Measurements from ENCODE around the gene MS4A8. TPM values are rescaled to one million over a fixed set of nuclear protein-coding genes. Genes with fewer than 3 reads are reported as not detected.
"Not testable (repeated sequence)": the region's sequence is repeated elsewhere in the genome, so short reads cannot be mapped to it uniquely, and the experiment has no call there.

MS4A8 gene
- total RNA-seq, 1 experiment from 2014 or later: not detected

DNA sequence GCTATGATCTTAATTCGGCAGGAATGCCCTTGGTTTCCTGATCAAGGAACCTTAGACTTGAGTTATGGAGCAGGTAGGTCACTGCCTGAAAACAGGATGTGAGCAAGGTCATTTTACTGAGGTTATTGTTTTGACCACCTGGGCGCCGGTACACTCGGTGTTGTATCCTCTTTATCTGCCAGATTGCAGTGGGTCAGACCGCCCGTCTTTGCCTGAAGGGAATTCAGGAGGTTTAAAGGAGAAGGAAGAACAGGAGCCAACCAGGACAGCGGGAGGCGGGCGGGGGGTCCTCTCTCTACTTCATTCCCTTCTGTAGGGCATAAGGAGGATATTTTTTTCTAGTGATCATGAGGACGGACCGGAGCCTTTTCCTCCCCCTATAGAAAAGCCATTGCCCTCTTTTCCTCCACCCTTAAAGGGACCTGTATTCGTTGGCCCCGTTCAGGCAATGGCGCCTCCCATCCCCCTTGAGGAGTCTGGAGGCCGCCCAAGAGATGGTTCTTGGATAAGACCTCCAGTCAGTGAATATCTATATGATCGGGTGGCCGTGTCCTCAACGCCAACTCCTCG lies 57.9 kb downstream of the MS4A8 start:
- Histone ChIP-seq H3K27me3 (ENCODE audit: insufficient read depth, low read depth) (peaks cover 71% of the 10 kb centered on the region), H3K4me2 (no peak overlapping the region), H3K79me2 (ENCODE audit: low read depth) (no peaks in the 10 kb centered on the region), H2AFZ (no peak overlapping the region), H3K9me2 (ENCODE audit: insufficient read depth) (no peaks in the 10 kb centered on the region), H3F3A (ENCODE audit: insufficient read depth, low read depth) (no peaks in the 10 kb centered on the region), H3K27ac (no peak overlapping the region), H3K36me3 (ENCODE audit: low read depth) (no peaks in the 10 kb centered on the region), H3K4me3 (no peak overlapping the region), H3K9me3 (ENCODE audit: insufficient read depth, low read depth) (no peaks in the 10 kb centered on the region), H3K4me1 (replicated peaks; ENCODE audit: insufficient read depth) (no peaks in the 10 kb centered on the region), H4K20me1 (ENCODE audit: insufficient read depth) (no peaks in the 10 kb centered on the region)
- no peak for DNase-seq
- CTCF ChIA-PET: no interaction called here
- POLR2A ChIA-PET (ENCODE audit: unreplicated experiment): no interaction called here
- no TSS peak for BruUV-seq (replicated peaks)
- TF ChIP-seq, protein P1, sequence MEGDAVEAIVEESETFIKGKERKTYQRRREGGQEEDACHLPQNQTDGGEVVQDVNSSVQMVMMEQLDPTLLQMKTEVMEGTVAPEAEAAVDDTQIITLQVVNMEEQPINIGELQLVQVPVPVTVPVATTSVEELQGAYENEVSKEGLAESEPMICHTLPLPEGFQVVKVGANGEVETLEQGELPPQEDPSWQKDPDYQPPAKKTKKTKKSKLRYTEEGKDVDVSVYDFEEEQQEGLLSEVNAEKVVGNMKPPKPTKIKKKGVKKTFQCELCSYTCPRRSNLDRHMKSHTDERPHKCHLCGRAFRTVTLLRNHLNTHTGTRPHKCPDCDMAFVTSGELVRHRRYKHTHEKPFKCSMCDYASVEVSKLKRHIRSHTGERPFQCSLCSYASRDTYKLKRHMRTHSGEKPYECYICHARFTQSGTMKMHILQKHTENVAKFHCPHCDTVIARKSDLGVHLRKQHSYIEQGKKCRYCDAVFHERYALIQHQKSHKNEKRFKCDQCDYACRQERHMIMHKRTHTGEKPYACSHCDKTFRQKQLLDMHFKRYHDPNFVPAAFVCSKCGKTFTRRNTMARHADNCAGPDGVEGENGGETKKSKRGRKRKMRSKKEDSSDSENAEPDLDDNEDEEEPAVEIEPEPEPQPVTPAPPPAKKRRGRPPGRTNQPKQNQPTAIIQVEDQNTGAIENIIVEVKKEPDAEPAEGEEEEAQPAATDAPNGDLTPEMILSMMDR (conservative IDR thresholded peaks at IDR 0.05): no peak
- no peak for TF ChIP-seq EZH2 (IDR thresholded peaks at IDR 0.05; ENCODE audit: low read depth)
- intact Hi-C loops (cut with micrococcal nuclease; ENCODE audit: unreplicated experiment): no loop called here

DNA sequence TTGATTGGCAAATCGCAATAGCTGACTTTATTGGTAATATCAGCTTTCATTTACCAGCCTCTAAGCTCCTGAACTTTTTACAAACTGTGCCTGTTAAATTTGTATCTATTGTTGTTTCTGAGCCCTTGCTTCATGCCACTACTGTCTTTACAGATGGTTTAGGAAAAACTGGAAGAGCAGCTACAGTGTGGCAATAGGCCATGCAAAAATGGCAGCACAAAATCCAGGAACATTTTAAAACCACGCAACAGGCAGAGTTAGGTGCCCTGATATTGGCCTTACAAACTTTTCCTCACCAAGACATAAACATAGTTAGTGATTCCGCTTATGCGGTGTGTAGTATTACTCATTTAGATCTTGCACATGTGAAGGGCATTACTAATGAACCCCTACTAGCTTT lies 59.3 kb downstream of the MS4A8 start:
- H3K9me2 ChIP-seq (ENCODE audit: insufficient read depth); H3F3A ChIP-seq (ENCODE audit: insufficient read depth, low read depth); H3K36me3 ChIP-seq (ENCODE audit: low read depth); H3K9me3 ChIP-seq (ENCODE audit: insufficient read depth, low read depth); H4K20me1 ChIP-seq (ENCODE audit: insufficient read depth); H3K79me2 ChIP-seq (ENCODE audit: low read depth); BruUV-seq (replicated peaks); H3K4me2 ChIP-seq; CTCF ChIA-PET; H3K4me3 ChIP-seq; intact Hi-C loops (cut with micrococcal nuclease; ENCODE audit: unreplicated experiment); H3K4me1 ChIP-seq (replicated peaks; ENCODE audit: insufficient read depth); H3K27ac ChIP-seq; DNase-seq; H2AFZ ChIP-seq: not testable (repeated sequence)
- POLR2A ChIA-PET (ENCODE audit: unreplicated experiment): interaction anchor here (0.5 kb wide), 1 partner anchor 146 kb away, joined by 4 read pairs; no protein-coding TSS in a partner anchor
- peaks cover 72% of the 10 kb centered on the region for H3K27me3 ChIP-seq (ENCODE audit: insufficient read depth, low read depth)

DNA sequence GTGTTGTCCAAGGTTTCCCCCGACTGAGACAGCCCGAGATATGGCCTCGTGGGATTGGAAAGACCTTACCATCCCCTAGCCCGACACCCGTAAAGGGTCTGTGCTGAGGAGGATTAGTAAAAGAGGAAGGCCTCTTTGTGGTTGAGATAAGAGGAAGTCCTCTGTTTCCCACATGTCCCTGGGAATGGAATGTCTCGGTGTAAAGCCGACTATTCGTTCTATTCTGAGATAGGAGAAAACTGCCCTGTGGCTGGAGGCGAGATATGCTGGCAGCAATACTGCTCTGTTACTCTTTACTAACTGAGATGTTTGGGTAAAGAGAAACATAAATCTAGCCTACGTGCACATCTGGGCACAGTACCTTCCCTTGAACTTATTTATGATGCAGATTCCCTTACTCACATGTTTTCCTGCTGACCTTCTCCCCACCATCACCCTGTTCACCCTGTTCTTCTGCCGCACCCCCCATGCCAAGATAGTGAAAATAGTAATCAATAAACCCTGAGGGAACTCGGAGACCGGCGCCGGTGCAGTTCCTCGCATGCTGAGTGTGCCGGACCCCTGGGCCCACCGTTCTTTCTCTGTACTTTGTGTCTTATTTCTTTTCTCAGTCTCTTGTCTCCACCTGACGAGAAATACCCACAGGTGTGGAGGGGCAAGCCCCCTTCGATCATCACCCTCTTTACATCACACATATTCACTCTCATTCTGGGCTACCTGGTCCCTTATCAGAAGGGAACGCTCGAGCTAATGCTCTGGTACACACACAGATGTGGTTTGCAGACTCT lies 60.2 kb downstream of the MS4A8 start:
- H2AFZ ChIP-seq; H3K27ac ChIP-seq; H3K9me2 ChIP-seq (ENCODE audit: insufficient read depth); intact Hi-C loops (cut with micrococcal nuclease; ENCODE audit: unreplicated experiment); DNase-seq; POLR2A ChIA-PET (ENCODE audit: unreplicated experiment); H3K36me3 ChIP-seq (ENCODE audit: low read depth); H4K20me1 ChIP-seq (ENCODE audit: insufficient read depth); H3K9me3 ChIP-seq (ENCODE audit: insufficient read depth, low read depth); H3K4me2 ChIP-seq; H3K79me2 ChIP-seq (ENCODE audit: low read depth); H3F3A ChIP-seq (ENCODE audit: insufficient read depth, low read depth); H3K4me1 ChIP-seq (replicated peaks; ENCODE audit: insufficient read depth); H3K4me3 ChIP-seq; BruUV-seq (replicated peaks); CTCF ChIA-PET: not testable (repeated sequence)
- H3K27me3 ChIP-seq (ENCODE audit: insufficient read depth, low read depth): peaks cover 79% of the 10 kb centered on the region

DNA sequence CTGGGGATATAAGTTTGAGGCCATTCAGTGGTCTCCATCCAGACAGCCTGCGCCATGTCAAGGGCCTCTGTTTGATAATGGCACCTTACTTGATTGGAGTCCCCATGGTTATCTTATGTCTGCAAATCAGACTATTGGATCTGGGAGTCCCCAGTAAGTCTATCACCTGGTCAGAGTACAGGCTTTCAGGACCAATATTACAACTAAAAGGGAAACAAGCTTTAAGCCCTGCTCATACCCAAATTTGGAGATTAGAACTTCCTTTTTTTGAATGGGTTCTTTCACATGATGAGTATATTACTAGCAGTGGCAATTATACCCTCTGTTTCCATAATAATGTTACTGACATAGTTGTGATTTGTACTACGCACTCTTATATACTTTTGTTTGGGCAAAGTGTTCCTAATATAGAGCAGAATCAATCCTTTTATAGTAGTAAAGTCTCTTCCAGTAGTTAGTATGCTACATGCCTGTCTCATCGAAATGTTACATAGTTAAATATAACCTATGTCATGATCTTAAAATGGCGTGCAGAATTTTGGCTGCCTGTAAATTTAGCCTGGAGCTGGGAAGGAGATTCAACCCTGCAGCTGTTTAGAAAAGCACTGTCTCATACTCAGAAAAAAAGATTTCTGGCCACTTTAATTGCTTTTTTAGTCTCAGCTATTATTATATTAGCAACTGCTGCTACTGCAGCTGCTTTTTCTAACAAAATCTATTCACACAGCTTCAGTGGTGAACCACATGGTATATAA lies 62.2 kb downstream of the MS4A8 start:
- POLR2A ChIA-PET (ENCODE audit: unreplicated experiment): no interaction called here

More for the DNA sequence above, 62.2 kb downstream of the MS4A8 start:
- CTCF ChIA-PET: no interaction called here
- Histone ChIP-seq H3K9me2 (ENCODE audit: insufficient read depth) (no peaks in the 10 kb centered on the region), H2AFZ (no peak overlapping the region), H3K4me1 (replicated peaks; ENCODE audit: insufficient read depth) (no peaks in the 10 kb centered on the region), H3K4me2 (no peak overlapping the region), H4K20me1 (ENCODE audit: insufficient read depth) (no peaks in the 10 kb centered on the region), H3K4me3 (no peak overlapping the region), H3K27me3 (ENCODE audit: insufficient read depth, low read depth) (peaks cover 99% of the 10 kb centered on the region), H3K9me3 (ENCODE audit: insufficient read depth, low read depth) (no peaks in the 10 kb centered on the region), H3F3A (ENCODE audit: insufficient read depth, low read depth) (no peaks in the 10 kb centered on the region), H3K27ac (no peak overlapping the region), H3K36me3 (ENCODE audit: low read depth) (no peaks in the 10 kb centered on the region), H3K79me2 (ENCODE audit: low read depth) (no peaks in the 10 kb centered on the region)
- BruUV-seq (replicated peaks): no TSS peak
- TF ChIP-seq EZH2 (IDR thresholded peaks at IDR 0.05; ENCODE audit: low read depth): no peak
- TF ChIP-seq, protein P1 (conservative IDR thresholded peaks at IDR 0.05): no peak
- DNase-seq: no peak
- intact Hi-C loops (cut with micrococcal nuclease; ENCODE audit: unreplicated experiment): no loop called here

All from PC-9 (cell line).